ENCODE results near the gene AGRN.
"Not testable (repeated sequence)": the region's sequence is repeated elsewhere in the genome, so short reads cannot be mapped to it uniquely, and the experiment has no call there.

Gene AGRN

DNA sequence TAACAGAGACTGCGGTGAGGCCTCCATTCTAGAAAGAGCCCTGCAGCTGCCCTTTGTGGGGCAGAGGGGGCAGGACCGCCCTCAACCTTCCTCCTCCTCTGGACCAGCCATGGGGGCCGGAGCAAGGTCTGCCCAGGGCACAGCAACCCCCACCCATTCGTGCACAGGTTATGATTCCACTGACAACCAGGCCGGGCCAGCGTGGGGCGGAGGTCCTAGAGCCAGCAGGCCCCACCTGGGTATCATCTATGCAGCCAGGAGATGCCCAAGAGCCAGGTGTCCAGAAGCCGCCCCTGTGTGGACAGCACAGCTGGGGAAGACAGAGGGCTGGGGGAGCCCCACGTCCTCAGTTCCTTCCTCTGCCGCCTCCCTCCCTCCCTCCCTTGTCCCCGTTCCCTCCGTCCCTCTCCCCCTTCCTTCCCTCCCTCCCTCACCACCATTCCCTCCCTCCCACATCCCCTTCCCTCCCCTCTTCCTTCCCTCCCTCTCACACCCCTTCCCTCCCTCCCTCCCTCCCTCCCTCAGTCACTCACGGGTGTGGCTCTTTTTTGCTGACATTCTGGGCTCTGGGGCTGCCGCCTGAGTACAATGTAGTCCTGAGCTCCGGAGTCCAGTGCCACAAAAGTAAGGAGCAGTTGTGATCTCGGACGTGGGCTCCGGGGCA lies 41.9 kb downstream of the AGRN start:
- H3K4me3 ChIP-seq (ENCODE audit: low read length) = no peak overlapping the region
- TF ChIP-seq, protein P1, sequence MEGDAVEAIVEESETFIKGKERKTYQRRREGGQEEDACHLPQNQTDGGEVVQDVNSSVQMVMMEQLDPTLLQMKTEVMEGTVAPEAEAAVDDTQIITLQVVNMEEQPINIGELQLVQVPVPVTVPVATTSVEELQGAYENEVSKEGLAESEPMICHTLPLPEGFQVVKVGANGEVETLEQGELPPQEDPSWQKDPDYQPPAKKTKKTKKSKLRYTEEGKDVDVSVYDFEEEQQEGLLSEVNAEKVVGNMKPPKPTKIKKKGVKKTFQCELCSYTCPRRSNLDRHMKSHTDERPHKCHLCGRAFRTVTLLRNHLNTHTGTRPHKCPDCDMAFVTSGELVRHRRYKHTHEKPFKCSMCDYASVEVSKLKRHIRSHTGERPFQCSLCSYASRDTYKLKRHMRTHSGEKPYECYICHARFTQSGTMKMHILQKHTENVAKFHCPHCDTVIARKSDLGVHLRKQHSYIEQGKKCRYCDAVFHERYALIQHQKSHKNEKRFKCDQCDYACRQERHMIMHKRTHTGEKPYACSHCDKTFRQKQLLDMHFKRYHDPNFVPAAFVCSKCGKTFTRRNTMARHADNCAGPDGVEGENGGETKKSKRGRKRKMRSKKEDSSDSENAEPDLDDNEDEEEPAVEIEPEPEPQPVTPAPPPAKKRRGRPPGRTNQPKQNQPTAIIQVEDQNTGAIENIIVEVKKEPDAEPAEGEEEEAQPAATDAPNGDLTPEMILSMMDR (conservative IDR thresholded peaks at IDR 0.05; ENCODE audit: low read length) = no peak
- DNase-seq (ENCODE audit: low read depth) = no peak

DNA sequence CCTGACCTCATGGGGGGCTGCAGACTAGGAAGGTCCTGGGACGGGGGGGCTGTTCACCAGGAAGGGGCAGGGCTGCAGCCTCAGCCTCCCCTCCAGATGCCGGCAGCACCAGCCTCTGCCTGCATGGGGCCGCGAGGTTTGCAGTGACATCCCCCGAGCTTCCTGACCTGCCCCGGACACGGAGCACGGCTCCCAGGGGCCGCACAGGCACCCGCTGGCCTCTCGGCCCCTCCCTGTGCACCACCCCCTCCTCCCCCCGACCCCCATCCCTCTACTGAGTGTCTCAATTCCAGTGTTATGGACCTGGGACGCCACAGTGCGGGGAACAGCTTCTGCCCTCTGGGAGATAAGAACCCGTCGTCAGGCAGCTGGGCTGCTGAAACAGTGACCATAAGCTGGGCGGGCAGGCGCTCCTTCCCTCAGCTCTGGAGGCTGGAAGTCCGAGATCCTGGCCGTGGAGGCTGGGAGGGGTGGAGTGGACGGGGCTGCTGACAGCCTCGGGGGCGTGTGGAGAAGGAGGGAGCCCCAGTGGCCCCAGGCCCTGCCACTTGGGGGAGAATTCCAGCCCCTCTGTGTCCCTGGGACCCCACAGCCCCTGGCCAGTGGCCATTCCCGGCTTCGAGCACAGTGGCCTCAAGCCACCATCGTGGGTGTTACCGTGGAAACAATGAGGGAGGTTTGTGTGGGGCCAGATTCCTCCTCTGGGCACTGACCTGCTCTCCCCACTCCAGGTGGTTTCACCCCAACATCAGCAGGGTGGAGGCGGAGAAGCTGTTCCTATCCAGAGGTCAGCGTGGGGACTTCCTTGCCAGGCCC lies 42.6 kb downstream of the AGRN start:
- no peak overlapping the region for H3K4me3 ChIP-seq (ENCODE audit: low read length)
- TF ChIP-seq, protein P1 (conservative IDR thresholded peaks at IDR 0.05; ENCODE audit: low read length) = no peak
- no peak for DNase-seq (ENCODE audit: low read depth)

DNA sequence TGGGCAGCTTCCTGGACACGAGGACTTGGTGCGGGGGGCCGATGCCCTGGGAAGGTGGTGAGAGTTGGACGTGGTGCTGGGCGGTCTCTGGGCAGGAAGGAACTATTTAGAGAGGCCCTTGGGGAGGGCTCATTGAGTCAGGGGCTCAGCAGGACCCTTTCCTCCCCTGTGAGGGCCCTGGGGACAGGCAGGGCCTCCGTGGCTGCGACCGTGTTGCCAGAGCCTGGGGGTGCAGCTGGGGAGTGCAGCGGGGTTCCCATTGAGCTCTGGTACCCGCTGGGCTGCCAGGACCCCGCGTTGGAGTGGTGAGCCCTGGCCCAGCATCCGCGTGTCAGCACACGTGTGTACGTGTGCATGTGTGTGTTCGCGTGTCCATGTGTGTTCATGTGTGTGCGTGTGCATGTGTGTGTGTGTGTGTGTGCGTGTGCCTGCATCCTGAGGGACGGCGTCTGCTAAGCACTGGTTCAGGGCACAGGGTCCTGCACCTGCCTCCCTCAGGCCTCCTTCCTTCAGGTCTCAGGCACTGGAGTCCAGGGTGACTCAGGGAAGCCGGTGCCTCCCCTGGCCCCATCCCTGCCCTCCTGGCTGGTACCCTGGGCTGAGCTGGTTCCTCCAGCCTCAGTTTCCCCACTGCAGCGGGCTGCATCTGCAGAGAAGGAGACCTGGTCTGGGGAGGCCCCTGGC lies 43.5 kb downstream of the AGRN start:
- no peak overlapping the region for H3K4me3 ChIP-seq (ENCODE audit: low read length)
- TF ChIP-seq, protein P1 (conservative IDR thresholded peaks at IDR 0.05; ENCODE audit: low read length) = no peak
- DNase-seq (ENCODE audit: low read depth) = no peak

DNA sequence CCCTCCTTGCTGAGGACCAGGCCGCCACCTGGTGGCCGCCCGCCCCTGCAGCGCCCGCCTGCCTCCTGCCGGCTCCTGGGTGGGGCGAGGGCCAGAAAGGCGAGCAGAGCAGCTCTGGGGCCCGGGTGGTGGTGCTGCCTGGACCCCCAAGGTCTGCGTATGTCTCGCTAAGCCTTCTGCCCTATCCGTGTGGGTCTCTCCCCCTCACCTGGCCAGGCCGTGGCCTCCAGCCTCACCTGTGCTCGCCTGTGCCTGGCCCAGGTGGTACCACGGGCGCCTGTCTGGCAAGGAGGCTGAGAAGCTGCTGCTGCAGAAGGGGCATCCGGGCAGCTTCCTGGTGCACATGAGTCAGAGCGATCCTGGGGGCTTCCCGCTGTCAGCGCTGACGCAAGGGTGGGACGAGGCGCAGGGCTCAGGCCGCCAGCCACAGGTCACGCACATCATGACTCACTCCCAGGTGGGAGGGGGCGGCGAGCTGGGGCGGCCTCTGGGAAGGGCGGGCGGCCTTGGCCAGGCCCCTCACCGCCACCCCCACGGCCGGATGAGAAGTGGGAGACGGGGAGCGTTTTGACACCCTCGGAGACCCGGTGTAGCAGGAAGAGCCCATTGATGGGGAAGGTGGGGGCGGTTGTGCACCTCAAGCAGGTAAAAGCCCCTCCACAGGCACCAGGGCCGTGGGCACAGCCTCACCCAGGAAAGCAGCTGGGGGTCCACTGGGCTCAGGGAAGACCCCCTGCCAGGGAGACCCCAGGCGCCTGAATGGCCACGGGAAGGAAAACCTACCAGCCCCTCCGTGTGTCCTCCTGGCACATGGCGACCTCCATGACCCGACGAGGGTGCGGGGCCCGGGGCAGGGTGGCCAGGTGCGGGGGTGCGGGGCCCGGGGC lies 44.3 kb downstream of the AGRN start:
- TF ChIP-seq, protein P1 (conservative IDR thresholded peaks at IDR 0.05; ENCODE audit: low read length) = peak; percentile 61
- no peak overlapping the region for H3K4me3 ChIP-seq (ENCODE audit: low read length)
- DNase-seq (ENCODE audit: low read depth) = peak; percentile 37

DNA sequence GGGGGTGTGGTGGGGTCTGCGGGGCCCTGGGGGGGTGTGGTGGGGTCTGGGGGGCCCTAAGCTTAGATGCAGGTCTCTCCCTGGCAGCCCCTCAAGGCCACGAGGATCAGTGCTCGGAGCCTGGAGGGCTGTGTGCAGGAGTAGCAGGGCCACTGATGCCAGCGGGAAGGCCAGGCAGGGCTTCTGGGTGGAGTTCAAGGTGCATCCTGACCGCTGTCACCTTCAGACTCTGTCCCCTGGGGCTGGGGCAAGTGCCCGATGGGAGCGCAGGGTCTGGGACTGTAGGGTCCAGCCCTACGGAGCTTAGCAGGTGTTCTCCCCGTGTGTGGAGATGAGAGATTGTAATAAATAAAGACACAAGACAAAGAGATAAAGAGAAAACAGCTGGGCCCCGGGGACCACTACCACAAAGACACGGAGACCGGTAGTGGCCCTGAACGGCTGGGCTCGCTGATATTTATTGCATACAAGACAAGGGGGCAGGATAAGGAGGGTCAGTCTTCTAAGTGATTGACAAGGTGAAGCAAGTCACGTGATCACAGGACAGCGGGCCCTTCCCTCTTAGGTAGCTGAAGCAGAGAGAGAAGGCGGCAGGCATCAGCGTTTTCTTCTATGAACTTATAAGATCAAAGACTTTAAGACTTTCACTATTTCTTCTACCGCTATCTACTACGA lies 45.5 kb downstream of the AGRN start:
- TF ChIP-seq, protein P1 (conservative IDR thresholded peaks at IDR 0.05; ENCODE audit: low read length) = no peak

DNA sequence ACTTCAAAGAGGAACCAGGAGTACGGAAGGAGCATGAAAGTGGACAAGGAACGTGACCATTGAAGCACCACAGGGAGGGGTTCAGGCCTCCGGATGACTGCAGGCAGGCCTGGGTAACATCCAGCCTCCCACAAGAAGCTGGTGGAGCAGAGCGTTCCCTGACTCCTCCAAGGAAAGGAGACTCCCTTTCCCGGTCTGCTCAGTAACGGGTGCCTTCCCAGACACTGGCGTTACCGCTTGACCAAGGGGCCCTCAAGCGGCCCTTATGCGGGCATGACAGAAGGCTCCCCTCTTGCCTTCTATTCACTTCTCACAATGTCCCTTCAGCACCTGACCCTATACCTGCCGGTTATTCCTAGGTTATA lies 46.0 kb downstream of the AGRN start:
- DNase-seq (ENCODE audit: low read depth); H3K4me3 ChIP-seq (ENCODE audit: low read length): not testable (repeated sequence)

More for the DNA sequence above, 45.5 kb downstream of the AGRN start:
- no peak for DNase-seq (ENCODE audit: low read depth)
- H3K4me3 ChIP-seq (ENCODE audit: low read length) = no peak overlapping the region
